ENCODE measurements around the gene RGS10.

DNA sequence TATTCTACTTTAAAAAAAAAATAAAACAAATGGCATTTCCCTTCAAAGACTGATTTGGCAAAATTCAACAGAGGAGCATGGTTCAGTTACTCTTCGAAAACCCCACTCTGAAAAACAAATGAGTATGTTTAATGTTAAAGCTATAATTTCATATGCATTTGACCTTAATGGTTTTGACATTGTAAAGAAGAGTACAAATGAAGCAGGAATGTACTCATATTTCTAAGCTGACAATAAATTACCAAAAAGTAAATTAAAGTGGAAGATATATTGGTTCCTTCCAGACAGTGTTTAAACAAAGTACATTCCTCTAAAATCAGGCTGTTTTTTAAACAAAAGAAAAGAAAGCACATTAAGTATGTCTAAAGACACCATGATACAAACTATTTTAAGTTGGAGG lies 16.4 kb downstream of the RGS10 start:
- TF ChIP-seq CTCF (IDR thresholded peaks at IDR 0.05) (no peak), POLR2A (IDR thresholded peaks at IDR 0.05) (no peak)

Data from breast epithelium (tissue), 3 donors.